Head of caudate nucleus (tissue), 42 donors: ENCODE results near the gene CST3.
"Not testable (repeated sequence)": the region's sequence is repeated elsewhere in the genome, so short reads cannot be mapped to it uniquely, and the experiment has no call there.

ENCODE experiments used
- DNase-seq, 42 donors: peaks; one replicate each; pipeline versions ENCODE4 v3.0.0 to v3.0.0-alpha.2; 2020 to 2021; ENCODE audit warnings: mixed read lengths in 7 of 42
- intact Hi-C: fragments of 100-400 bp; cut with DNase I; formaldehyde crosslinking; loops from one replicate; pipeline ENCODE4 v1.15.0; 2022

CST3 gene

DNA sequence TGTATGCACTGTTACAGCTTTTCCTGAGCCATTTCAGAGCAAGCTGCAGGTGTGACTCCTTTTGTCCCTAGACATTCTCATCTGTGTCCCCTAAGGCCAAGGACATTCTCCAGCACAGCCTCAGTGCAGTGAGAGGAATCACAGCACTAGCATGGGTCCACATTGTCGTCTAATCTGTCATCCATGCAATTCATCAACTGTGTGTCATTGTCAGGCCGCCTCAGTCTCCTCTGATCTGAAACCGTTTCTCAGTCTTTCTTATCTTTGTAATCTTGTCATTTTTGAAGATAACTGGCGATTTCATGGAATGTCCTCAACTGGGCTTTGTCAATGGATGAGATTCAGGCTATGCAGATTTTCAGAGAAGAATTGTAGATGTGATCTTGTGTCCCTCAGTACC, 26.3 kb upstream of the CST3 start:
- intact Hi-C loops, DNase-seq: not testable (repeated sequence)

DNA sequence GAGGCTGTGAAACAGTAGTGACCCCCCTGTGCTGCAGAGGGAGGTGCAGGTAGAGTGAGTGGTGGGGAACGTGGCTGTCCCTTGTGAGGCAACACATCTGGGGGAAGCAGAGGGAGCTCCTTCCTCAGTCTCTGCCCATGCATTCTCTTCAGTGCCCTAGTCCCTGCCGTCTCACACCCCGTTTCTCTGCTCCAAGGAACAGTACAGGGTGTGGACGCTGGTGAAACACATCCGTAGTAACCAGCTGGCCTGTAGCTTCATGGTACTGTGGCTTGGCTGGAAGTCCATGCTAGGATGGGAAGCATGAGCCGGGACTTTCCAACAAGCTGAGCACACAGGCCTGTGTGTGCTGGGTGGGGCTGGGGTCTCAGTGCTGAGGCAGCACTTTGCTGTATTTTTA, 25.4 kb upstream of the CST3 start:
- intact Hi-C loops: no loop called here
- DNase-seq: no peak

DNA sequence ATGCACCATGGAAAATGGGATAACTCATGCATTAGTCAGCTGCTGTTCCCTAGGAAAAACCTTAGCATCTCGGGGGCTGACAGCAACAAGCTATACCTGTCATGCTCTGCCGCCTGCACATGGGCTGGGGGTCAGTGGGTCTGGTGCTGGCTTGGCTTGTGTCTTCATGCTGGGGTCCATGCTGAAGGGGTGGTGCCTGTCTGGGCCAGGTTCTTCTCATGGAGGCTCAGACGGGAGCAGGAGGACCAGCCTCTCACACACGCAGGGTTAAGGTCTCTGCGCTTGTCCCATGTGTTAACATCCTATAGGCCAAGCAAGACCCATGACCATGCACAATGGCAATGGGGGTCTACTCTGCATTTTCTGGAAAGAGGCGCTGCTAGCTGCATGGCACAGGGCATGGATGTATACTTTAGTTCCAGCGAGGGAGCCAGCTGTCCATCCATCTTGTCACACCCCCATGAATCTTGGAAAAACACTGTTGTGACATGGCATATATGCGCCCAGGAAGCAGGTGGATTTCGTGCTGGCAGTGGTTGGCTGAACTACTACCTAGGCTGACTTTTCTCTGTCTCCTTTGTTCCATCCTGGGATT, 24.6 kb upstream of the CST3 start:
- intact Hi-C loops: no loop called here
- no peak for DNase-seq

DNA sequence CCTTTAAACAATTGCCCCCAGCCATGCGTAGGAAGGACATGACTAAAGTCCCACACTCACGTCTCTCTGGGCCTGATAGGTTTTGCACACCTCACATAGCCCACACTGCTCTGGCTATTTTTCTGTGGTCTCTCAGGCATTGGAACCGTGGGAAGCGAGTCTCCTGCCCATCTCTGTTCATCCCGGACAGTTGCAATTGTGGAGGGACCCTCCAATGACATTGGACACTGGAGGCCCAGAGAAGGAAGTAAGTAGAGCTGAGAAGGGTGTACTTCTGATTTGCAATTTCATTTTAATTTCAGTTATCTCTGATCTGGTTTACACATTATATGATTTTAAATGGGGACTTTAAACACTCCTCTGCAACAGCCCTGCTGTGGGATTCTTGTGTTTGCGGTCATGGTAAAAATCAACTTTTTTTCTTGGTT, 23.3 kb upstream of the CST3 start:
- DNase-seq: no peak
- intact Hi-C loops: no loop called here

DNA sequence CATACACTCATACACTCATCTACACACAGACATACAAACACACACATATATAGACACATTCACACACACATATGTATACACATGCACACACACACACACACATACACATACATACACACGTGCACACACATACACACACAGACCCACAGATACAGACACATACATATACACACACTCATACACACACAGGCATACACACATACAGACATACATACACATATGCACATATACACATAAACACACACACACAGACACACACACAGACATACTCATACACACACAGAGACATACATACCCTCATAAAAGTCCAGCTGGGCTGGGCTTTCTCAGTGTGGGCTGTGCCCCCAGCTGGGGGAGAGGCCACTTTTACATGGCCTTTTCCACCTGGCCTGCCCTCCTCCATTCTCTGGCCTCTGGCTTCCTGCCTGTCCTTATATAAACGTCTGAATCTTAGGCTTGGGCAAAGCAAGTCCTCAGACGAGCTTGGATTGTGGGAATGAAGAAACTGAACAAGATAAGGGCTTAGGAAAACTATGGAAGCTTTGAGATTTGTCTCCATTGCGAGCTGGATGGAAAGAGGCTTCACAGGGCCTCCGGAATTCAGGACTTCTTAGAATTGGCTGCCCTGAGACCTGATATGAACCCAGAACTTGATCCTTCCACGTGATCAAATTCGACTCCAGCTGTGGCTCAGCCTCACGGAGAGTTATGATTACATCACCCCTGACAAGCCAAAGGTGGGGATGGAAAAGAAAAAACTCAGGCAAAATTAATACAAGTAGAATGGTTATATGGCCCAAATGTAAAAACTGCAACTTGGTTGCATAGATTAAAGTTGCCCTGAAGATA, 22.5 kb upstream of the CST3 start:
- intact Hi-C loops: no loop called here
- DNase-seq: no peak

DNA sequence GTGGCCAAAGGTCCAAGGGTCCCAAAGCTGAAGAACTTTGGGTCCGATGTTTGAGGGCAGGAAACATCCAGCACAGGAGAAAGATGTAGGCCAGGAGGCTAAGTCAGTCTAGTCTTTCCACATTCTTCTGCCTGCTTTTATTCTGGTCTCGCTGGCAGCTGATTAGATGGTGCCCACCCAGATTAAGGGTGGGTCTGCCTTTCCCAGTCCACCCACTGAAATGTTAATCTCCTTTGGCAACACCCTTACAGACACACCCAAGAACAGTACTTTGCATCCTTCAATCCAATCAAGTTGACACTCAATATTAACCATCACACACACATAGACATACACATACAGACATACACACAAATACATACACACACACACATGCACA, 21.8 kb upstream of the CST3 start:
- intact Hi-C loops, DNase-seq: not testable (repeated sequence)

DNA sequence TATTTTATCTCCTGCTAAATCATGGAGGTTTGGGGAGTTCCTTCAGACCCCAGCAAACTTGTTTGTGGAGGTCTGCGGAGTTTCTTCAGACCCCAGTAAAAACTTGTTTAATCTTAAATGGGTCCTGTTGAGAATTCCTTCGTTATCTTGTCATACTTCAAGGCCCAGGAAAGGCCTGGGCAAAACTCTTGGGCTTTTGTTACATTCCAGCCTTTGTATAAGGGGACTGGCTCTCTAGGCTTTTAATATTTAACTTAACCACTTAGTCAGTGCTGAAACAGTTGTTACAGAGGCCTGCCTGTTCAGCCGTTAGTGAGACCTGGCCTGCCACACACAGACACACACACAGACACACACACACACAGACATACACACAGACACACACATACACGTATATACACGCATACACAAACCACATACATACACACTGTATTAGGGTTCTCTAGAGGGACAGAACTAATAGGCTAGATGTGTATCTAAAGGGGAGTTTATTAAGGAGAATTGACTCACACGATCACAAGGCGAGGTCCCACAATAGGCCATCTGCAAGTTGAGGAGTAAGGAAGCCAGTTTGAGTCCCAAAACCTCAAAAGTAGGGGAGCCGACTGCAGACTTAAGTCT, 21.3 kb upstream of the CST3 start:
- intact Hi-C loops: no loop called here
- no peak for DNase-seq

DNA sequence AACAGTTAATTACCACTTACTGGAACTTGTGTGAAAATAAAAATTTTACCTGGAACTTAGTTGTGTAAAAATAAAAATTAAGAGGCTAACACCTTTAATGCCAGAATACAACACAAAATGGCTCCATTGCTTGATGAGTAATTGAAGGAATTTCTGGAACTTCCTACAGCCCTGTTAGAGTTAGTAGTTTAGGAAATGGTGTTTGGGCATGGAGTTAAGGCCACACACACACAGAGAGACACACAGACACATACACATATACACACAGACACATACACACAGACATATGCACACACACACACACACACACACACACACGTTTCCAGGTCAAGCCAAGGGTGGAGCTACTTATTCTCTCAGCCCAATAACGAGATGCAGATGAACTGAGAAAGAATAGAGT, 20.6 kb upstream of the CST3 start:
- no peak for DNase-seq
- intact Hi-C loops: no loop called here

DNA sequence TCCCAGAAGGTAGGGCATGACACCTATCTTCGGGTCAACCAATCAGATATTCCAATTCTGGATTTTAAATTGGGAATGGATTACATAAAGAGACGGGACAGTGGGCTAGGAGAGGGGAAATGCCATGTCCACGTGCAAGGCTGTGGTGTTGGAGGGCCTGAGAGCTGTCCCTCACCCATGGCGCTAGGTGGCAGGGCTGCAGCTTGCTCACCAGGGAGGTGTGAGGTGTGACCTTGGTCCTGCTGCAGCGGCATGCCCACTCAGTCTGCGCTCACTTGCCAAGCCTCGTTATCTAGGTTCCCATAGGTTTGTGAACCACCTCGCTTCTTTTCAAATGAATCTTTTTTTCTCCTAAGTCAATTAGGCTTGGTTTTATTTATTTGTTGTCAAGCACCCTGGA, 19.4 kb upstream of the CST3 start:
- intact Hi-C loops: no loop called here
- DNase-seq: peak in 1 of 42 donors; percentile 49

DNA sequence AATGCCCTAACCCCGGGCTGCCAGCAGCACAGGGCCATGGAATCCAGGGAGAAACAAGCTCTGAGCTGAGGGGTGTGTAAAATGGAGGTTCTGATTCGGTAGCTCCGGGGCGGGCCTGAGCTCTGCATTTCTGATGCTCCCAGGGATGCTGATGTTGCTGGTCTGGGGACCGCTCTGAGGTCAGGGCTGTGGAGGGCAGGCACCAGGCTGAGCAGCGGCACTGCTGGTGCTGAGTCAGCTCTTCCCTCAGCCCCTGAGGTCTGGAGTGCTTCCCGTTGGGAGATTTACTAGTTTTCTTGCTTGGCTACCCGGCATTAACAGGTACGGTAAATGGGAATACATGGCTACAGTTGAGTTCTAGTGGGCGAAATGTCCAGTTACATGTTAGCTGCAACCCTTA, 18.6 kb upstream of the CST3 start:
- intact Hi-C loops: no loop called here
- DNase-seq: peak in 3 of 42 donors; percentile 20 to 55 (median 47)

DNA sequence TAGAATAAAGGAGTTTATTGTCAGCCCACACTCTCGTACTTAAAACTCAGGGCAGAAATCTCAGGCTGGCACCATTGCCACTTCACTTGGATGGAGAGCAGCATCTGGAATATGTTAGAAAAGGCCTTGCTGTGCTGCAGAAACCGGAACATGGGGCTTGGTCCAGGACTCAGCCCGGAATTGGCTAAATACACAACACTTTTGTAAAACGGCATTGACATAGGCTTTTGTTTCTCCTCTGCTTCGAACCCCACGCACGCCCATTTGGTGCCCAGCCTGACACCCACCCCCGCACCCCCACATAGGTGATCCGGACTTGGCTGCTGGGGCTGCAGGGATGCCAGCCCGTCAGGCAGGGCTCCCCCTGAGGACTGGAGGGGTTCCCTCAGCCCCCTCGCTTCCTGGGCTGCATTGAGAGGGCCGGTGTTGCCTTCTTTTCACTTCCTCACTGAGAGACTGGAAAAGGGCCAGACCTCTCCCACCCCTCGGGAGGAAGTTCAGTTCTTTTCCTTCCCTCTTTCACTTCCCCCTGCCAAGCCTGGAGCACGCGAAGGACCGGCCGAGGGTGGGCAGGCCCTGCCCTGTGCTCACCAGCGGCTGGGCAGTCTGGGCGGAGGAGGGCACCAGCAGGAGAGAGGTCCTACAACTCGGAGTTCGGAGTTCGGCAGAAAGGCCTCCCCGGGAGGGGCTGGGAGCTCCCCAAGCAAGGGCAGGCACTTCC, 17.9 kb upstream of the CST3 start:
- DNase-seq: peak in 41 of 42 donors; percentile 33 to 84 (median 67)
- intact Hi-C loops: no loop called here

DNA sequence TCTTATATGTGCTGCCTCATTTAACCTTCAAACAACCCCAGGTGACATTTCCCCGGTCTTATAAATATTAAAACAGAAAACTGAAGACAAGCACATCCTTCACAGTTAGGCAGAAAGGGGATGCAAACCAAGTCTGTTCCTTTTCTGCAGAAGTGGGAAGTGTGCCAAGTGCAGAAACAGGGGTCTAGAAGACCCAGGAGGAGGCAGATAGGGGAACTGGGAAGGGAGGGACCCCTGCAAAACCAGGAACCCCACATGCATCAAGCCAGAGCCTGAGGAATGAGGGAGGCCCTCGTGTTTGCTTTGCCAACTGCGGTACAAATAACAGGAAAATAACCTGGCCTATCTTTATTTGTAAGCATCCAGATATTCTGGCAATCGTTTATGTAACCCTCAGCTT, 17.0 kb upstream of the CST3 start:
- intact Hi-C loops: no loop called here
- peak in 1 of 42 donors; percentile 39 for DNase-seq

DNA sequence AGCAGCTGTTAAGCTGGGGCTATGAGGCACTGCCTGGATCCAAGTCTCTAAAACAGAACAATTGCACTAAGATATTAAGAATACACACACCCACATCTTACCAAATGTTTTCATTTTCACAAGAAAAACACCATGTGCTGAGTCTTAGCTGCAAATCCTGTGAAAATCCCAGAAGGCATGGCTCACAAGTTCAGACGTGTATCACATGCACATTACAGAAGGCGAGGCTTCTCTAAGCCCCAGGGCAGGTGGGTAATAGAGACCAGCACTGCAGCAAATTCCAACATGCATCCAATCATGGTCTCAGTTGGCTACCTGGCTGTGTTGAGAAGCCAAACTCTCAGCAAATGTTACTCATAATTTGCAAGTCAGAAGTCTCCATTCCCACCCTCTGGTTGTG, 16.2 kb upstream of the CST3 start:
- intact Hi-C loops: no loop called here

DNA sequence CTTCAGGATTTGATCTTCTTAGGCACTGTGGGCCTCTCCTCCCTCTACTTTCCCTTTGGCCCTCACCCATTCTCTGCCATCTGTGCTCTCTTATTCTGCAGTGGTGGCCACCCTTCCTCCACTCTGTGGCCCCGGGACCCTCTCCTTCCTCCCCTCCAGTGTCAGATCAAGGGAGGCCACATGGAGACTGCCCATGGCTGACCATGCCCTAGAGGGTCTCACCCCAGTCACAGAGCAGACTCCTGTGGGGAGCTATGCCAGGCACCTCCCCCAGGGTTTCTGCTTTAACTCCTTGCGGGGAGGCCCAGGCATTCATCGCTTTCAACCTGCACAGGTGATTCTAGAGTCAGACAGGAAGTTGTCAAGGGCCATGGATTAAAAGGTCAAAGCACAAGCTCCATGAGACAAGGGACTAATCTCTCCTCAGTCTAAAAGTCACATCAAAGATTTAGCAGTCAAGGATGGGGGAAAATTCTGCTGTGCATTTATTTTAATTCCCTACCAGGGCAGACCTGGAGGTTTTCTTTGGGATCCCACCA, 15.7 kb upstream of the CST3 start:
- peak in 1 of 42 donors; percentile 13 for DNase-seq
- intact Hi-C loops: no loop called here

More for the DNA sequence above, 16.2 kb upstream of the CST3 start:
- peak in 1 of 42 donors; percentile 29 for DNase-seq

DNA sequence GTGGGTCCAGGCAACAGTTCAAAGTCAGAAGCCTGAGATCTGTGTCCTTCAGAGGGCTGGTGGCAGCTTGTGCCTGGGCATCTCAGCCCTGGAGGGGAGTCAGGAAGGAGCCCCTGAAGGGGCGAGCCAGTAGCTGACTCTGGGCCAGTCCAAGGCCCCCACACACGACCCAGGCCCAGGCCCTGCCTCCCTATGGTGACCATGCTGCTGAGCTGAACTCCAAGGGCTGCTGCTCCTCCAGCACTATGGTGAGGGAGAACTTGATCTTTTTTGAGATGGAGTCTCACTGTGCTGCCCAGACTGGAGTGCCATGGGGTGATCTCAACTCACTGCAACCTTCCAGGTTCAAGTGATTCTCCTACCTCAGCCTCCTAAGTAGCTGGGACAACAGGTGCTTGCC, 15.2 kb upstream of the CST3 start:
- peak in 1 of 42 donors; percentile 28 for DNase-seq
- intact Hi-C loops: no loop called here

DNA sequence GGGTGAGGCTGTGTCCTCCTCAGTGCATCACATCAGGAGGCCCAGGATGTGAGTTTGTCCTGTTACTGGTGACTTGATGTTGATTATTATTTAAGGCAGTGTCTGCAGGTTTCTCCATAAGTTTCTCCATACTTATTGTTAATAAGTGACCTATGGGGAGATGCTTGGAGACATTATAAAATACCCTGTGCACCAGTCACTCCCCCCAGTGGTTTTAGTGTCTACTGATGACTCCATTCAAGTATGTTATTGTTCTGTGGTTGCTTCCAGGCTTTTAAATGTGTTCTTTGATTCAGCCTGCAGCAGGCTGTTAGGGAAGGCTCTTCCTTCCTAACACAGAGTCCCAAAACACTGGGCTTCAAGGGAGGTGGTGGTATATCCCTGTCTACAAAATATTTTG, 14.6 kb upstream of the CST3 start:
- peak in 1 of 42 donors; percentile 2 for DNase-seq
- intact Hi-C loops: no loop called here

DNA sequence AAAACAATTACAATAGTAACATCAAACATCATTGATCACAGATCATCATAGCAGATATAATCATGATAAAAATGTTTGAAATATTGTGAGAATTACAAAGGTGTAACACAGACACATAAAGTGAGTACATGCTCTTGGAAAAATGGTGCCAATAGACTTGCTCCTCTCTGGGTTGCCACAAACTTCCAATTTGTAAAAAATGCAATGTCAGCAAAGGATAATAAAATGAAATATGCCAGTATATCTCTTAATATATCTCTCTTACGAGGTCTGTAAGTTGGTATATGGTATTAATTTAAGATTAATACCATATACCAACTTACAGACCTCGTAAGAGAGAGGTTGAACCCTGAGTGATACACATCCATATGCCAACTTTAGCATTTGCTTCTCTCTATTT, 13.4 kb upstream of the CST3 start:
- intact Hi-C loops: no loop called here
- no peak for DNase-seq

DNA sequence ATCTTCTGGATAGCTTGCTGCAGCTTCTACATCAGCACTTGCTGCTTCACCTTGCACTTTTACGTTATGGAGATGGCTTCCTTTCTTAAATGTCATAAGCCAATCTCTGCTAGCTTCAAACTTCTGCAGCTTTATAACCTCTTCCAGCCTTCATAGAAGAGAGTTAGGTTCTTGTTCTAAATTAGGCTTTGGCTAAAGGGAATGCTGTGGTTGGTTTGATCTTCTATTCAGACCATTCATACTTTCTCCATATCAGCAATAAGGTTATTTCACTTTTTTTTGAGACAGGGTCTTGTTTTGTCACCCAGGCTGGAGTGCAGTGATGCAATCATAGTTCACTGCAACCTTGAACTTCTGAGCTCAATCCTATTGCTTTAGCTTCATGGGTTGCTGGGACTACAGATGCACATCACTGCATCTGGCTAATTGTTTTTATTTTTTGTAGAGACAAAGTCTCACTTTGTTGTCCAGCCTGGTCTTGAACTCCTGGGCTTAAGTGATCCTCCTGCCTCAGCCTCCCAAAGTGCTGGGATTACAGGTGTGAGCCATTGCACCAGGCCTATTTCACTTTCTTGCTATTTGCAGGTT, 12.2 kb upstream of the CST3 start:
- no peak for DNase-seq
- intact Hi-C loops: no loop called here

DNA sequence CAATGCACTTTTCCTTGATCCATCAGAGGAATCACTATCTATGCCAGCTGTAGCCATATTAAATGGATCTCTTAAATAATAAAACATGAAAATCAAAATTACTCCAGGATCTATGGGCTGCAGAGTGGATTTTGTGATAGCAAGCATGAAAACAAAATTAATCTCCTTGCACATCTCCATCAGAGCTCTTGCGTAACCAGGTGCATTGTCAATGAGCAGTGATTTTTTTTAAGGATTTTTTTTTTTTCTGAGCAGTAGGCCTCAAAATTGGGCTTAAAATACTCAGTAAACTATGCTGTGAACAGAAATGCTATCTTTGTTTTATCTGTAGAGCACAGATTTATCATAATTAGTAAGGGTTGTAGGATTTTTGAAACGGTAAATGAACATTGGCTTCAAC, 11.5 kb upstream of the CST3 start:
- intact Hi-C loops: no loop called here
- DNase-seq: no peak
